Measurements from ENCODE around the gene TBC1D5.

GRCh38 chr3:17707813-17708543, 34.5 kb downstream of the TBC1D5 start:
- TF ChIP-seq CTCF (IDR thresholded peaks at IDR 0.05) (no peak), POLR2A (IDR thresholded peaks at IDR 0.05) (no peak)
